GM19328 (cell line): ENCODE results near the gene CNOT6.

Source experiments
- ATAC-seq: cut with Tn5 transposase; IDR thresholded peaks from one replicate; pipeline ENCODE4 v1.9.1; 2021; ENCODE audit warnings: mild to moderate bottlenecking, moderate library complexity; ENCODE audit not compliant: unreplicated experiment

Gene CNOT6

DNA sequence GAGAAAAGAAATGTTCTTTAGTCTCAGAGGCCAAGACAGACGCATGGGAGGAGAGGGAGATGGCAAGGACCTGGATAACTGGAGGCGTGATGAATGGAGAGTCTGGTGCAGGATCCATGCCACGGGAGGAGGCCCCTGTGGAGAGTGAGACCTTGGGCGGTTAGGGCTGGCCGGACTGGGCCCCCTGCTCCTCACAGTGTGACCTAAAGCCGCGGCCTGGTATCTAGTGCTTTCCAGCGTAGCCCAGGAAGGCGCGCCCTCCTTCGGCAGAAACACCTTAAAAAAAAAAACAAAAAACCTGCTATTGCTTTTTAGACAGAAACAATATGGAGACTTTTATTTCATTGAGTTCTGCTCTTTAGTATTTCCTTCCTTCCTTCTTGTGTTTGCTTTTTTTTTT, 64.1 kb downstream of the CNOT6 start:
- ATAC-seq = no peak

GRCh38 chr5:180563994-180564393, 69.8 kb downstream of the CNOT6 start:
- no peak for ATAC-seq

DNA sequence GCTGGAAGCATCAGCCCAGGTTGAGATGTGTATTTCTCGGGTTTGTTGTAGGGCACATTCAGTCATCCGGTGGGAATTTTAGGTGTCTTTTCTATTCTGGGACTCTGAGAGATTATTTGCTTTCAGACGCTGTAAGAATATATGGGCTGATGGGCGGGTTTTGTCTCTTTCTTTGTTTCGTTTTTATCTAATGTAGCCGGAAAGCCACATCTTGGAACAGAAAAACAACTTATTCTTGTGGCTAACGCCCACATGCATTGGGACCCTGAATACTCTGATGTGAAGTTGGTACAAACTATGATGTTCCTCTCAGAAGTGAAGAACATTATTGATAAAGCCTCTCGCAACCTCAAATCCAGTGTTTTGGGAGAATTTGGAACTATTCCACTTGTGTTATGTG, 74.7 kb downstream of the CNOT6 start:
- no peak for ATAC-seq

GRCh38 chr5:180575571-180575970, 81.4 kb downstream of the CNOT6 start:
- no peak for ATAC-seq

DNA sequence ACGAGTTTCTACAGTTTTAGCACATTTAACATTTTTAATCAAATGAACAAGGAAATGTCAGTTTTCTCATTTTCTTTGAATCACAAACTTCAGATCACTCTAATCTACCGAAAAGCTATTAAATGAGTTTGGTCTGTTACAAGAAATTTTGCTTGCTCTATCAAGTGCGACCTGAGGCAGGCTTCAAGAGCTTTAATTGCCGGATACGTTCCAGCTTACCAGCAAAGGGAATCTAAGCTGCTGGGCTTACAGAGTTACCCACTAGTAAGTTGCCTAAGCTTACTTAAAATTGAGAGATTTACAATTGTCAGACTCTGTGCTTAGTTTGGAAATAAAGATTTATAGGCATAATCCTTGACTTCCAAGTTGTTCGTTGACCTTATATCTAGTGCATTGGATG, 86.5 kb downstream of the CNOT6 start:
- no peak for ATAC-seq

DNA sequence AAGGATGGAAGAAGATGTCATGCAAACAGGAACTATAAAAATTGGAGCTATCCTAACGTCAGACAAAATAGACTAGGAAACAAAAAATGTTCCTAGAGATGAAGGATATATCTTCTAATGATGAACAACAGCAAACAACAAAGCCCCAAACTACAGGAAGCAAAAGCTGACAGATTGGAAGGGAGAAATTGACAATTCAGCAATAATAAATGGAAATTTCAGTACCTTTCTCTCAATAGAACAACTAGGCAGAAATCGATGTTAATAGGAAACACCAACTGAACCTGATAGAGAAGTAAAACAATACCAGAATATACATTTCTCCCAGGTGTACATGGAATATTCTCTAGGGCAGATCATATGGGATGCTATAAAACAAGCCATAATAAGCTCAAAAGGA, 89.6 kb downstream of the CNOT6 start:
- ATAC-seq = no peak

DNA sequence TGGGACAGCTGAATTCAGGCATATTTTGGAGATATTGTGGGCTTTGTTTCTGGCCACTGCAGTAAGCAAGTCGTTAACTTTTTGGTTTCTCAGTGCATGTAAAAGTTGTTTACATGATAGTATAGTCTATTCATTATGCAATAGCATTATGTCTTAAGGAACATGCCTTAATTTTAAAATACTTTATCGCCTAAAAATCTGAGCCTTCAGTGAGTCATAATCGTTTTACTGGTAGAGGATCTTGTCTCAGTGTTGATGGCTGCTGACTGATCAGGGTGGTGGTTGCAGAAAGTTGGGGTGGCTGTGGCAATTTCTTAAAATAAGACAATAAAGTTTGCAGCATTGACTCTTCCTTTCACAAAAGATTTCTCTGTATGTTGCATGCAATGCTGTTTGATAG, 92.0 kb downstream of the CNOT6 start:
- no peak for ATAC-seq

- ATAC-seq = no peak
Measured at GRCh38 chr5:180586870-180587269, 92.7 kb downstream of the CNOT6 start.

GRCh38 chr5:180589771-180590542, 95.8 kb downstream of the CNOT6 start:
- ATAC-seq = no peak

- no peak for ATAC-seq
Measured at GRCh38 chr5:180590543-180591310, 96.5 kb downstream of the CNOT6 start.

GRCh38 chr5:180591311-180591887, 97.2 kb downstream of the CNOT6 start, which contains the start of gene SCGB3A1:
Gene SCGB3A1, minus strand, starts transcription at chr5:180591499. Its CDS starts 37 bp downstream, at chr5:180591462.
- no peak for ATAC-seq

DNA sequence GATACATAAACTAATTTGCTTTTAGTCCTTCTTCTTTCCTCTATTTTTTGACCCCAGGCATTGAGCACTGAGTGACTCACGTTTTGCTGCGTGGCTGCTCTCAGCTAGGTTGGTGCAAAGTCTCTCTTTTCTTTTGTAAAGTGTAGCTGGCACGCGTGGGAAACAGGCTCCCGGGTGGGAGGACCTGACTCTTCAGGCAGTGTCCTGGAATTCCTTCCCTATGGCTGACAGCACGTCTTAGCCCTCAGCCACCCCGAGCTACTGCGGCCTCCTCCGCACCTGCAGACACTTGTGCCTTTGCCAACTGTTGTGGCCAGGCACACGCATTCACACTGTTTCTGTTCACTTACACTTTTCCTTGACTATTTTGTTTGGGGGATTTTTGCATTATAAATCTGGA, 98.0 kb downstream of the CNOT6 start:
- ATAC-seq = no peak

DNA sequence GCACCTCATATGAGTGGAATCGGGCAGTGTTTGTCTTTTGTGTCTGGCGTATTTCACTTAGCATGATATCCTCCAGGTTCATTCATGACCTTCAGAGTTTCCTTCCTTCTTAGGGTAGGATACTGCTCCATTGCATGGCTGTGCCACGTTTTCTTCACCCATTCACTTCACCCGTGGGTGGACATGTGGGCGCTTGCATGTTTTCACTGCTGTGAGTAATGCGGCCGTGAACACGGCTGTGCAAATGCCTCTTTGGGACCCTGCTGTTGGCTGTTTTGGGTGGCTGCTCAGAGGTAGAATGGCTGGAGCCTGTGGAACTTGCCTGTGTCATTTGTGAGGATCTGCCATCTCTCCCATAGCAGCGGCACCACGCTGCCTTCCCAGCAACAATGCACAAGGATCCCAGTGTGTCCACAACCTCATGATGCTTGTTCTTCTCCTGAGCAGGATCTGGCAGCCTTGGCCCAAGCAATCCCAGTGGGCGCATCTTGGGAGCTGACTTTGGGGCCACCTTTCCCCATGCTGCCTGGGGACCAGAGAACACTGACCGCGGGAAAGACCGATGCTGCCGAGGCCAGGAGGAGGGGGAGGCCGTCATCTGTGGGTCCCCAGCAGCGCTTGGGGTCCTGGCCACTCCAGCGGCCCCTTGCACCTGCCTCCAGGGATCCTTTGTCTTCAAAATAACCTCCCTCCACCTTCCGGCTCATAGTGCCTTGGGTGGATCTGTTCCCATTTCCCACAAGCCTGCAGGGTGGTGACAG, 99.4 kb downstream of the CNOT6 start:
- no peak for ATAC-seq

DNA sequence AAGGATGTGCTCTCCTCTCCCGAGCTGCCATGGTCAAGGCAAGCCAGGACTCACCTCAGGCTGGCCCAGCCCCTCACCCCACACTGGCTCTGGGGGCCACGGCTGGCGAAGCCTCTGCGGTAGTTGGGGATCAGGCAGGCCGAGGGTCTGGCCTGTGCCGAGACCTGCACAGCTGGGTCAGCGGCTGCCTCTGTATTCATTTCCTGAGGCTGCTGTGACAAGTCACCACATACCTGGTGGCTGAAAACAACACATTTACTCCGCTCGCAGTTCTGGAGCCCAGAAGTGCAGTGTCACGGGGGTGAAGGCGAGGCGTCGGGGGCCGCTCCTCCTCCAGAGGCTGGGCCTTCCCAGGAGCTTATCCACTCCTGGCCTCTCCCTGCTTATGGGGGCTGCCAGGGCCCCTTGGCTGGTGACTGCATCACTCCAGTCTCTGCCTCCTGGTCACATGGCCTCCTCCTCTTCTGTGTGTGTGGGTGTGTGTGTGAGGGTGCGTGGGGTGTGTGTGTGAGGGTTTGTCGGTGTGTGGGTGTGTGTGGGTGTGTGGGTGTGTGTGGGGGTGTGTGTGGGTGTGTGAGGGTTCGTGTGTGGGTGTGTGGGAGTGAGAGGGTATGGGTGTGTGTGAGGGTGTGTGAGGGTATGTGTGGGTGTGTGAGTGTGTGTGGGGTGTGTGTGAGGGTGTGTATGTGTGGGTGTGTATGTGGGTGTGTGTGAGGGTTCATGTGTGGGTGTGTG, 100.3 kb downstream of the CNOT6 start:
- no peak for ATAC-seq

DNA sequence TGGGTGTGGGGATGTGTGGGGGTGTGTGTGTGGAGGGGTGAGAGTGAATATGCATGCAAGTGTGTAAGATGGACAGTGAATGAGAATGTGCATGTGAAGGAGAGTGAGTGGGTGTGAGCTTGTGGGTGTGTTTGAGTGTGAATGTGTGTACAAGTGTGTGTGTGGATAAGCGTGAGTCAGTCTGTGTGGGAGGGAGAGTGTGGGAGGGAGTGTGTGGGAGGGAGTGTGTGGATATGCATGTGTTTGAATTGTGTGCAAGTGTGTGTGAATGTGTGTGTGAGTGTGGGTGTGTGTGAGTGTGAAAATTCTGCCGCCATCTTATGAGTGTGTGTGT, 100.8 kb downstream of the CNOT6 start:
- no peak for ATAC-seq

- ATAC-seq = no peak
Measured at GRCh38 chr5:180595381-180596114, 101.4 kb downstream of the CNOT6 start.

DNA sequence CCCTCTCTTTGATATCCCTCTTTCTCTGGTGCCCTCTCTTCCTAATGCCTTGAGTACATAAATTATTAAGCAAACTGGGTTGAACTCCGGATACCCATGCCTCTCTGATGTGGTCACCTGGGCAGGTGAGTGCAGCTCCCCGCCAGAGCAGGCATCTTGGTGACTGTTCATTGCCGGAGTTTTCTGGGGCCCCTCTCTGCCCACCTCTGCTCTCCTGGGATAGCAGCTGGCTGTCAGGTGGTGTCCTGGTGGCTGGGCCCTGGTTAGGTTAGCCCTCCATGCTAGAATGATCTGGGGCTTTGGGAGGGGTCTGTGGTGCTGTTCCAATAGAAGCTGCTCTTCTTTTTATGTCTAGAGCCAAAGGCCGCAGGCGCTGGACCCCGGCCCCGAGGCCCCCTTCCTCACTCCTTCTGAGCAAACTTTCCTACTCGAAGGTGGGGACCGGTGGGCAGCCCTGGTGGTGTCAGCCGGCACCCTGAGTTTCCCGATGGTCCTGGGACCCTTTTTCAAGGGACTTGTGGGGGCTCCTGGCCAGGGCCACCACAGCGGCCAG, 102.0 kb downstream of the CNOT6 start:
- no peak for ATAC-seq

GRCh38 chr5:180596668-180597231, 102.6 kb downstream of the CNOT6 start:
- no peak for ATAC-seq

GRCh38 chr5:180598316-180598701, 104.1 kb downstream of the CNOT6 start:
- no peak for ATAC-seq
